ENCODE results near the gene DAB2IP.

GRCh38 chr9:121652021-121652837, 795 bp downstream of the DAB2IP start:
- TF ChIP-seq, protein P1, sequence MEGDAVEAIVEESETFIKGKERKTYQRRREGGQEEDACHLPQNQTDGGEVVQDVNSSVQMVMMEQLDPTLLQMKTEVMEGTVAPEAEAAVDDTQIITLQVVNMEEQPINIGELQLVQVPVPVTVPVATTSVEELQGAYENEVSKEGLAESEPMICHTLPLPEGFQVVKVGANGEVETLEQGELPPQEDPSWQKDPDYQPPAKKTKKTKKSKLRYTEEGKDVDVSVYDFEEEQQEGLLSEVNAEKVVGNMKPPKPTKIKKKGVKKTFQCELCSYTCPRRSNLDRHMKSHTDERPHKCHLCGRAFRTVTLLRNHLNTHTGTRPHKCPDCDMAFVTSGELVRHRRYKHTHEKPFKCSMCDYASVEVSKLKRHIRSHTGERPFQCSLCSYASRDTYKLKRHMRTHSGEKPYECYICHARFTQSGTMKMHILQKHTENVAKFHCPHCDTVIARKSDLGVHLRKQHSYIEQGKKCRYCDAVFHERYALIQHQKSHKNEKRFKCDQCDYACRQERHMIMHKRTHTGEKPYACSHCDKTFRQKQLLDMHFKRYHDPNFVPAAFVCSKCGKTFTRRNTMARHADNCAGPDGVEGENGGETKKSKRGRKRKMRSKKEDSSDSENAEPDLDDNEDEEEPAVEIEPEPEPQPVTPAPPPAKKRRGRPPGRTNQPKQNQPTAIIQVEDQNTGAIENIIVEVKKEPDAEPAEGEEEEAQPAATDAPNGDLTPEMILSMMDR (conservative IDR thresholded peaks at IDR 0.05; ENCODE audit: low read depth, low read length) = no peak
- no peak for TF ChIP-seq EZH2phosphoT487 (IDR thresholded peaks at IDR 0.05; ENCODE audit: borderline replicate concordance, low read length)
- TF ChIP-seq EZH2 (IDR thresholded peaks at IDR 0.05; ENCODE audit: low read length, unreplicated experiment) = no peak

Data from PC-3 (cell line).